DOHH2 (cell line): ENCODE results near the gene PLAGL1.

Experiments used
- H3F3A ChIP-seq: fragments of 200-600 bp; sonication (generic), shearing (Covaris generic); 2 replicates; pipeline ENCODE4 v1.6.0; 2016; ENCODE audit warnings: antibody characterized with exemption, mild to moderate bottlenecking; ENCODE audit not compliant: control insufficient read depth, insufficient read depth
- H3K27ac ChIP-seq: fragments of 200-600 bp; sonication (generic); 2 replicates; pipeline ENCODE4 v1.5.1; 2014; ENCODE audit warnings: low read depth, mild to moderate bottlenecking, low read length, moderate library complexity
- H3K27me3 ChIP-seq: fragments of 200-600 bp; sonication (generic); 2 replicates; pipeline ENCODE4 v1.6.1; 2014; ENCODE audit warnings: mild to moderate bottlenecking, low read length, mixed read lengths; ENCODE audit not compliant: control insufficient read depth
- H3K36me3 ChIP-seq: fragments of 200-600 bp; sonication (generic); 2 replicates; pipeline ENCODE4 v1.6.1; 2014; ENCODE audit warnings: mild to moderate bottlenecking, low read length, moderate library complexity, mixed read lengths; ENCODE audit not compliant: control insufficient read depth
- H3K4me1 ChIP-seq: fragments of 200-600 bp; sonication (generic); 2 replicates; pipeline ENCODE4 v1.6.1; 2014; ENCODE audit warnings: mild to moderate bottlenecking, low read length, mixed read lengths; ENCODE audit not compliant: control insufficient read depth
- H3K4me2 ChIP-seq: fragments of 200-600 bp; sonication (generic); 2 replicates; pipeline ENCODE4 v1.6.0; 2014; ENCODE audit warnings: mild to moderate bottlenecking, low read length, moderate library complexity
- H3K4me3 ChIP-seq: fragments of 200-600 bp; sonication (generic); 2 replicates; pipeline ENCODE4 v1.5.1; 2014; ENCODE audit warnings: mild to moderate bottlenecking, low read length, mixed read lengths
- H3K79me2 ChIP-seq: fragments of 200-600 bp; sonication (generic); 2 replicates; pipeline ENCODE4 v1.6.1; 2014; ENCODE audit warnings: mild to moderate bottlenecking, low read length, mixed read lengths; ENCODE audit not compliant: control insufficient read depth
- H3K9me2 ChIP-seq: fragments of 200-600 bp; sonication (generic); replicated peaks from 2 replicates; pipeline ENCODE4 v1.6.1; 2014; ENCODE audit warnings: mild to moderate bottlenecking, low read length, mixed read lengths; ENCODE audit not compliant: control insufficient read depth
- H3K9me3 ChIP-seq: fragments of 200-600 bp; sonication (generic); 2 replicates; pipeline ENCODE4 v1.6.1; 2014; ENCODE audit warnings: antibody characterized with exemption, low read length, mixed read lengths; ENCODE audit not compliant: control insufficient read depth, insufficient read depth
- H4K20me1 ChIP-seq: fragments of 200-600 bp; sonication (generic); 2 replicates; pipeline ENCODE4 v1.6.0; 2014; ENCODE audit warnings: low read depth, mild to moderate bottlenecking, antibody characterized with exemption, low read length, moderate library complexity; ENCODE audit not compliant: control insufficient read depth, insufficient read depth
- EZH2phosphoT487 ChIP-seq: fragments of 200-600 bp; sonication (generic); IDR thresholded peaks from 2 replicates; pipeline ENCODE4 v1.6.1; 2017; ENCODE audit warnings: borderline replicate concordance, mild to moderate bottlenecking, antibody characterized with exemption, low read length, moderate library complexity, mixed read lengths
- TF ChIP-seq, protein P1 (sequence below): fragments of 200-600 bp; sonication (generic); IDR thresholded peaks from one replicate; pipeline ENCODE4 v1.5.1; 2014; ENCODE audit warnings: antibody characterized with exemption, mild to moderate bottlenecking, low read depth, low read length; ENCODE audit not compliant: poor library complexity, severe bottlenecking

The PLAGL1 gene

GRCh38 chr6:143953922-143954321, 54.1 kb downstream of the PLAGL1 start:
- Histone ChIP-seq H3K9me2 (no peaks in the 10 kb centered on the region), H3K27me3 (no peaks in the 10 kb centered on the region)

DNA sequence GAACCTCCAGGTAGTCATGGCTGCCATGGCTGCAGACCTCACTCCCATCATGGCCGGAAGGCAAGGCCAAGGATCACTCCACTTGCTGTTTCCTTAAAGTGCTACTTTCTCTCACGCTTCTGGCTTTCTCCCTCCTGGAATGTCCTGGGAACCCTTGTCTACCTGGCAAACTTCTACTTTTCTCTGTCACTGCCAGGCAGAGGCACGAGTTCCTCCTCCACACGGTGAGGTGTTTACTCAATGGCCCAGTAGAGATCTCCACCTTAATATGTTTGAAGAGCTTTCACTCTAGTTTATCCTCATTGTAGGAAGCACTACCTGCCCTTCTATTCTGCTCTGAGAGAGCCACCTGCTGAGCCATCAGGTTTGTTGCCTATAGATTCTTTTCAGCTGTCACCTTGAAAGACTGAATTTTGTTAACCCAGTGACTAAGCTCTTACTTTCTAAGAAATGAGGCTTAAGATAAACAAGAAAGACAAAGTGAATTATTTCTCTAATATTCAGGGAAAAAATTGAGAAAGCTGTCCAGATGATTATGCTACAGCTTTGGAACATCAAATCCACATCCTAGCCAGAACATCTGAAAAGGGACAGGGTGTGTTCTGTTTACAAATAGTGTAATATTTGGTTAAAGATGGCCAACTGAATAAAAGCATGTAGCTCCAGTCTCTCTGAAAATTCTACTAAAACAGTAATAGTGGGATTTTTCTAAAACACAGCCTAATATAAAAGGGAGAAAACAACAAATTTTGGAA, 54.9 kb downstream of the PLAGL1 start:
- Histone ChIP-seq H4K20me1 (no peaks in the 10 kb centered on the region), H3K27me3 (no peaks in the 10 kb centered on the region), H3K4me2 (no peak overlapping the region), H3K9me2 (no peaks in the 10 kb centered on the region), H3K36me3 (no peaks in the 10 kb centered on the region), H3K27ac (no peak overlapping the region), H3K9me3 (no peaks in the 10 kb centered on the region), H3K4me1 (no peaks in the 10 kb centered on the region), H3K79me2 (no peaks in the 10 kb centered on the region), H3K4me3 (no peak overlapping the region), H3F3A (no peaks in the 10 kb centered on the region)
- TF ChIP-seq EZH2phosphoT487 = no peak
- TF ChIP-seq, protein P1, sequence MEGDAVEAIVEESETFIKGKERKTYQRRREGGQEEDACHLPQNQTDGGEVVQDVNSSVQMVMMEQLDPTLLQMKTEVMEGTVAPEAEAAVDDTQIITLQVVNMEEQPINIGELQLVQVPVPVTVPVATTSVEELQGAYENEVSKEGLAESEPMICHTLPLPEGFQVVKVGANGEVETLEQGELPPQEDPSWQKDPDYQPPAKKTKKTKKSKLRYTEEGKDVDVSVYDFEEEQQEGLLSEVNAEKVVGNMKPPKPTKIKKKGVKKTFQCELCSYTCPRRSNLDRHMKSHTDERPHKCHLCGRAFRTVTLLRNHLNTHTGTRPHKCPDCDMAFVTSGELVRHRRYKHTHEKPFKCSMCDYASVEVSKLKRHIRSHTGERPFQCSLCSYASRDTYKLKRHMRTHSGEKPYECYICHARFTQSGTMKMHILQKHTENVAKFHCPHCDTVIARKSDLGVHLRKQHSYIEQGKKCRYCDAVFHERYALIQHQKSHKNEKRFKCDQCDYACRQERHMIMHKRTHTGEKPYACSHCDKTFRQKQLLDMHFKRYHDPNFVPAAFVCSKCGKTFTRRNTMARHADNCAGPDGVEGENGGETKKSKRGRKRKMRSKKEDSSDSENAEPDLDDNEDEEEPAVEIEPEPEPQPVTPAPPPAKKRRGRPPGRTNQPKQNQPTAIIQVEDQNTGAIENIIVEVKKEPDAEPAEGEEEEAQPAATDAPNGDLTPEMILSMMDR = no peak

More at GRCh38 chr6:143953922-143954321, 54.1 kb downstream of the PLAGL1 start:
- no peaks in the 10 kb centered on the region for H3K79me2 ChIP-seq
- no peak overlapping the region for H3K4me3 ChIP-seq
- H3K4me2 ChIP-seq = no peak overlapping the region
- no peaks in the 10 kb centered on the region for H4K20me1 ChIP-seq
- no peaks in the 10 kb centered on the region for H3K9me3 ChIP-seq
- H3K4me1 ChIP-seq = no peaks in the 10 kb centered on the region
- H3K36me3 ChIP-seq = no peaks in the 10 kb centered on the region
- H3K27ac ChIP-seq = no peak overlapping the region
- H3F3A ChIP-seq = no peaks in the 10 kb centered on the region
- TF ChIP-seq EZH2phosphoT487 = no peak
- TF ChIP-seq, protein P1 = no peak

GRCh38 chr6:143952060-143952778, 55.8 kb downstream of the PLAGL1 start:
- Histone ChIP-seq H3K36me3 (no peaks in the 10 kb centered on the region), H3F3A (no peaks in the 10 kb centered on the region), H3K27me3 (no peaks in the 10 kb centered on the region), H3K27ac (no peak overlapping the region), H3K4me2 (no peak overlapping the region), H3K4me1 (no peaks in the 10 kb centered on the region), H3K9me2 (no peaks in the 10 kb centered on the region), H3K9me3 (no peaks in the 10 kb centered on the region), H3K4me3 (no peak overlapping the region), H3K79me2 (no peaks in the 10 kb centered on the region), H4K20me1 (no peaks in the 10 kb centered on the region)
- no peak for TF ChIP-seq EZH2phosphoT487
- TF ChIP-seq, protein P1 = no peak
